Ishikawa (cell line): ENCODE results near the gene SNRNP48.

Experiments
- CEBPB ChIP-seq: IDR thresholded peaks from 2 replicates; pipeline ENCODE4 v1.6.1; 2012
- CREB1 ChIP-seq: IDR thresholded peaks from 2 replicates; pipeline ENCODE4 v1.6.1; 2012; ENCODE audit warnings: low read depth
- EGR1 ChIP-seq: IDR thresholded peaks from 2 replicates; pipeline ENCODE4 v1.6.1; 2012
- EP300 ChIP-seq: IDR thresholded peaks from 2 replicates; pipeline ENCODE4 v1.6.1; 2012; ENCODE audit warnings: borderline replicate concordance
- FOXM1 ChIP-seq: IDR thresholded peaks from 2 replicates; pipeline ENCODE4 v1.6.1; 2012; ENCODE audit warnings: low read depth, borderline replicate concordance
- NFIC ChIP-seq: IDR thresholded peaks from 2 replicates; pipeline ENCODE4 v1.6.1; 2012
- RAD21 ChIP-seq: IDR thresholded peaks from 2 replicates; pipeline ENCODE4 v1.6.1; 2012; ENCODE audit warnings: low read depth
- REST ChIP-seq: IDR thresholded peaks from 2 replicates; pipeline ENCODE4 v1.6.1; 2012; ENCODE audit warnings: low read depth, mild to moderate bottlenecking
- TAF1 ChIP-seq: IDR thresholded peaks from 2 replicates; pipeline ENCODE4 v1.6.1; 2012; ENCODE audit warnings: low read depth, mild to moderate bottlenecking
- TEAD4 ChIP-seq: IDR thresholded peaks from 2 replicates; pipeline ENCODE4 v1.6.1; 2012
- USF1 ChIP-seq: IDR thresholded peaks from 2 replicates; pipeline ENCODE4 v1.6.1; 2012
- YY1 ChIP-seq: IDR thresholded peaks from 2 replicates; pipeline ENCODE4 v1.6.1; 2012; ENCODE audit warnings: low read depth
- TF ChIP-seq, protein P1 (sequence below): IDR thresholded peaks from 2 replicates; pipeline ENCODE4 v1.6.1; 2012

DNA sequence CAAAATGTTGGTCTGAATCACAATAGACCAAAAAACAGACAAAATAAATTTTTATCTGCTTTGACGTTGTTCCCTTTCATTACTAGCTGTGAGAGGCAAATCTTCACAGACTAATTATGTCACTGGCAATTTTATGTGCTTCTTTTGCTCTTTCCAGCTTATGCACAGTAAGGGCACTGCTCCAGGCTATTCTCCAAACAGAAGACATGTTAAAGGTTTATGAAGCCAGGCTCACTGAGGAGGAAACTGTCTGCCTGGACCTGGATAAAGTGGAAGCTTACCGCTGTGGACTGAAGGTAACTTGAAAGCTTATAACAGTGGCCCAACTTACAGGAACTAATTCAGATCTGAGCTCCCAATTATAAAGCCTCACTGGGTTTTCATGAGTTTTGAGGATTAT, 15.5 kb upstream of the SNRNP48 start:
- TF ChIP-seq NFIC (no peak), USF1 (no peak), TAF1 (no peak), EP300 (no peak), CREB1 (no peak), CEBPB (no peak), EGR1 (no peak), YY1 (no peak), FOXM1 (no peak), RAD21 (no peak), REST (no peak), TEAD4 (no peak)
- TF ChIP-seq, protein P1, sequence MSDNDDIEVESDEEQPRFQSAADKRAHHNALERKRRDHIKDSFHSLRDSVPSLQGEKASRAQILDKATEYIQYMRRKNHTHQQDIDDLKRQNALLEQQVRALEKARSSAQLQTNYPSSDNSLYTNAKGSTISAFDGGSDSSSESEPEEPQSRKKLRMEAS: no peak
